Endothelial cell of umbilical vein (primary cell): ENCODE data around the gene ICE1. TPM values are rescaled to one million over a fixed set of nuclear protein-coding genes. Genes with fewer than 3 reads are reported as not detected.

Experiments used
- BruUV-seq: library from RNA; stranded (reverse); fragments of 400-500 nt; replicated peaks from 2 replicates; lab custom pipeline; 2021; lab: Mats Ljungman, UMichigan
- CTCF ChIA-PET: fragments of 300-600, 350-600 bp; sonication (Branson Sonifier 250); formaldehyde crosslinking; loops from one replicate; lab custom pipeline; 2021; ENCODE audit warnings: antibody characterized with exemption, inconsistent platforms; lab: Charles Lee
- POLR2A ChIA-PET: fragments of 300-600, 350-600 bp; sonication (Branson Sonifier 250); formaldehyde crosslinking; loops from one replicate; lab custom pipeline; 2021; ENCODE audit warnings: antibody characterized with exemption, inconsistent platforms; lab: Charles Lee
- DNase-seq: peaks from one replicate; pipeline ENCODE4 v3.0.0-alpha.2; 2011; ENCODE audit warnings: low read depth, low spot score
- FAIRE-seq: peaks from 2 replicates; lab custom pipeline; 2011; peaks lifted over from hg19 to GRCh38; lab: Jason Lieb, UNC
- H2AFZ ChIP-seq: 2 replicates; pipeline ENCODE4 v1.6.0; 2012; ENCODE audit warnings: low read depth, low read length, control low read depth, inconsistent platforms
- H3K27ac ChIP-seq: 2 replicates; pipeline ENCODE4 v1.5.1; 2011; ENCODE audit warnings: low read depth, mild to moderate bottlenecking, control low read depth, low read length, moderate library complexity; ENCODE audit not compliant: insufficient read depth
- H3K27me3 ChIP-seq, 2 experiments: 2 replicates each; pipeline versions ENCODE4 v1.6.0 to v1.6.1; 2011; ENCODE audit warnings: low read length in 2 of 2, mixed read lengths in 1 of 2; ENCODE audit not compliant: control insufficient read depth in 2 of 2, insufficient read depth in 2 of 2
- H3K36me3 ChIP-seq, 2 experiments: 2 replicates in 1 of 2; 3 replicates in 1 of 2; pipeline ENCODE4 v1.5.1; 2011; ENCODE audit warnings: low read length in 2 of 2, mild to moderate bottlenecking in 1 of 2, moderate library complexity in 1 of 2; ENCODE audit not compliant: control insufficient read depth in 2 of 2, insufficient read depth in 2 of 2; ENCODE audit errors: extremely low read depth in 1 of 2
- H3K4me1 ChIP-seq: 3 replicates; pipeline ENCODE4 v1.5.1; 2011; ENCODE audit warnings: mild to moderate bottlenecking, low read length; ENCODE audit not compliant: control insufficient read depth, insufficient read depth; ENCODE audit errors: extremely low read depth
- H3K4me2 ChIP-seq: 2 replicates; pipeline ENCODE4 v1.6.1; 2011; ENCODE audit warnings: low read length, control low read depth, mixed read lengths; ENCODE audit not compliant: insufficient read depth
- H3K4me3 ChIP-seq, 3 experiments: fragments of 200-600 bp in 1 of 3; sonication (generic), shearing (Covaris generic) in 1 of 3; replicated peaks in 1 of 3; 2 replicates each; pipeline ENCODE4 v1.5.1; 2011 to 2016; ENCODE audit warnings: control low read depth in 3 of 3, low read length in 3 of 3, mild to moderate bottlenecking in 2 of 3, inconsistent platforms in 1 of 3, low read depth in 1 of 3, moderate library complexity in 1 of 3; ENCODE audit not compliant: insufficient read depth in 1 of 3
- H3K79me2 ChIP-seq: 2 replicates; pipeline ENCODE4 v1.6.0; 2012; ENCODE audit warnings: low read length, inconsistent platforms; ENCODE audit not compliant: control insufficient read depth, insufficient read depth
- H3K9ac ChIP-seq: replicated peaks from 2 replicates; pipeline ENCODE3; 2011; ENCODE audit warnings: low read length, control low read depth; ENCODE audit not compliant: insufficient read depth; ENCODE audit errors: extremely low read depth
- H3K9me1 ChIP-seq: replicated peaks from 3 replicates; pipeline ENCODE4 v1.6.0; 2011; ENCODE audit warnings: mild to moderate bottlenecking, low read length; ENCODE audit not compliant: control insufficient read depth, insufficient read depth; ENCODE audit errors: extremely low read depth
- H3K9me3 ChIP-seq: replicated peaks from 2 replicates; pipeline ENCODE4 v1.5.1; 2012; ENCODE audit warnings: low read length, inconsistent platforms; ENCODE audit not compliant: control insufficient read depth, insufficient read depth
- H4K20me1 ChIP-seq: replicated peaks from 2 replicates; pipeline ENCODE3; 2011; ENCODE audit warnings: mild to moderate bottlenecking, low read length; ENCODE audit not compliant: control insufficient read depth, insufficient read depth; ENCODE audit errors: extremely low read depth
- EZH2 ChIP-seq: IDR thresholded peaks from 2 replicates; pipeline ENCODE4 v1.6.1; 2012; ENCODE audit warnings: borderline replicate concordance, low read depth, mild to moderate bottlenecking, moderate library complexity, low read length, inconsistent platforms; ENCODE audit not compliant: severe bottlenecking
- FOS ChIP-seq: IDR thresholded peaks from 2 replicates; pipeline ENCODE4 v1.6.1; 2011; ENCODE audit warnings: mild to moderate bottlenecking, low read length, moderate library complexity, borderline replicate concordance; ENCODE audit not compliant: insufficient read depth
- GATA2 ChIP-seq: IDR thresholded peaks from 2 replicates; pipeline ENCODE4 v1.7.0; 2011; ENCODE audit warnings: low read depth, mild to moderate bottlenecking, moderate library complexity, mixed read lengths, low read length; ENCODE audit not compliant: insufficient read length, insufficient read depth
- JUN ChIP-seq: IDR thresholded peaks from 2 replicates; pipeline ENCODE4 v1.6.1; 2011; ENCODE audit warnings: borderline replicate concordance, low read depth; ENCODE audit not compliant: insufficient read length, insufficient read depth
- MYC ChIP-seq: IDR thresholded peaks from one replicate; pipeline ENCODE4 v1.6.1; 2011; ENCODE audit warnings: mild to moderate bottlenecking, low read depth, low read length
- POLR2A ChIP-seq: IDR thresholded peaks from 2 replicates; pipeline ENCODE4 v1.6.1; 2012; ENCODE audit warnings: low read depth, mild to moderate bottlenecking, control low read depth, low read length
- POLR2AphosphoS5 ChIP-seq: IDR thresholded peaks from 2 replicates; pipeline ENCODE4 v1.6.1; 2012; ENCODE audit warnings: low read depth, mild to moderate bottlenecking, control low read depth, low read length, moderate library complexity; ENCODE audit not compliant: insufficient read depth
- dilution Hi-C: fragments of 300-500 bp; cut with MboI; formaldehyde crosslinking; loops from one replicate; pipeline ENCODE4 v1.15.0; 2019; ENCODE audit warnings: low sequenced_read_pairs; ENCODE audit not compliant: extremely low pct_ligation_motif_present
- intact Hi-C: fragments of 100-400 bp; cut with micrococcal nuclease; formaldehyde crosslinking; loops from one replicate; pipeline ENCODE4 v1.10.0; 2022
- polyA plus RNA-seq, 4 experiments: library from polyadenylated mRNA; depleted of rRNA in 3 of 4; stranded (reverse) in 3 of 4; unstranded in 1 of 4; fragments of >200 nt; gene quantifications; 2 replicates each; pipeline versions ENCODE4 v1.2.1 to v1.2.3, GENCODE V29; 2011 to 2012; ENCODE audit warnings: missing spikeins in 1 of 4
- total RNA-seq: library from RNA; stranded (reverse); gene quantifications from 2 replicates; pipeline ENCODE4 v1.2.3, GENCODE V29; 2021
- TF ChIP-seq, protein P1 (sequence below): IDR thresholded peaks from 2 replicates; pipeline ENCODE4 v1.6.1; 2011; ENCODE audit not compliant: insufficient read depth, insufficient read length
- TF ChIP-seq, protein P2 (sequence below), 2 donors: IDR thresholded peaks; 1 replicate in 1 of 2; 2 replicates in 1 of 2; pipeline ENCODE4 v1.5.1; 2011; ENCODE audit warnings: low read length in 2 of 2, mild to moderate bottlenecking in 2 of 2, moderate library complexity in 2 of 2, control low read depth in 1 of 2, inconsistent platforms in 1 of 2, low read depth in 1 of 2; ENCODE audit not compliant: insufficient read depth in 1 of 2; ENCODE audit errors: extremely low read depth in 1 of 2

ICE1 gene
- total and polyA plus RNA-seq, 2 donors (not counting 3 experiments of a cell fraction or from before 2014, with no cell fraction given), result 8.8 to 29.1 TPM

- Histone ChIP-seq H3K9me3 (no peaks in the 10 kb centered on the region), H3K4me1 (peaks cover 2% of the 10 kb centered on the region), H2AFZ (no peak overlapping the region), H3K4me2 (no peak overlapping the region), H3K79me2 (no peaks in the 10 kb centered on the region), H3K4me3 (no peak overlapping the region), H3K36me3 (no peaks in the 10 kb centered on the region), H3K9me1 (no peaks in the 10 kb centered on the region), H3K9ac (no peak overlapping the region), H4K20me1 (no peaks in the 10 kb centered on the region), H3K27me3 (no peaks in the 10 kb centered on the region), H3K27ac (no peak overlapping the region)
- dilution Hi-C loops (no loop called here), intact Hi-C loops (no loop called here)
- BruUV-seq, result no TSS peak
- POLR2A ChIA-PET, result no interaction called here
- TF ChIP-seq, protein P1, sequence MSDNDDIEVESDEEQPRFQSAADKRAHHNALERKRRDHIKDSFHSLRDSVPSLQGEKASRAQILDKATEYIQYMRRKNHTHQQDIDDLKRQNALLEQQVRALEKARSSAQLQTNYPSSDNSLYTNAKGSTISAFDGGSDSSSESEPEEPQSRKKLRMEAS, result no peak
- TF ChIP-seq POLR2AphosphoS5, result no peak
- no peak for TF ChIP-seq POLR2A
- no peak for TF ChIP-seq GATA2
- TF ChIP-seq, protein P2, sequence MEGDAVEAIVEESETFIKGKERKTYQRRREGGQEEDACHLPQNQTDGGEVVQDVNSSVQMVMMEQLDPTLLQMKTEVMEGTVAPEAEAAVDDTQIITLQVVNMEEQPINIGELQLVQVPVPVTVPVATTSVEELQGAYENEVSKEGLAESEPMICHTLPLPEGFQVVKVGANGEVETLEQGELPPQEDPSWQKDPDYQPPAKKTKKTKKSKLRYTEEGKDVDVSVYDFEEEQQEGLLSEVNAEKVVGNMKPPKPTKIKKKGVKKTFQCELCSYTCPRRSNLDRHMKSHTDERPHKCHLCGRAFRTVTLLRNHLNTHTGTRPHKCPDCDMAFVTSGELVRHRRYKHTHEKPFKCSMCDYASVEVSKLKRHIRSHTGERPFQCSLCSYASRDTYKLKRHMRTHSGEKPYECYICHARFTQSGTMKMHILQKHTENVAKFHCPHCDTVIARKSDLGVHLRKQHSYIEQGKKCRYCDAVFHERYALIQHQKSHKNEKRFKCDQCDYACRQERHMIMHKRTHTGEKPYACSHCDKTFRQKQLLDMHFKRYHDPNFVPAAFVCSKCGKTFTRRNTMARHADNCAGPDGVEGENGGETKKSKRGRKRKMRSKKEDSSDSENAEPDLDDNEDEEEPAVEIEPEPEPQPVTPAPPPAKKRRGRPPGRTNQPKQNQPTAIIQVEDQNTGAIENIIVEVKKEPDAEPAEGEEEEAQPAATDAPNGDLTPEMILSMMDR (IDR thresholded peaks at IDR 0.05; ENCODE audit: extremely low read depth in 1 of 2, insufficient read depth in 1 of 2, low read depth in 1 of 2, low read length in 2 of 2), result no peak
- TF ChIP-seq FOS, result no peak
- no peak for TF ChIP-seq MYC
- no peak for TF ChIP-seq EZH2
- TF ChIP-seq JUN, result no peak
- CTCF ChIA-PET, result no interaction called here
- DNase-seq (no peak), FAIRE-seq (no peak)
Observed at GRCh38 chr5:5414999-5415398, 7.5 kb upstream of the ICE1 start.
